Measurements from ENCODE around the gene PHF12. TPM values are rescaled to one million over a fixed set of nuclear protein-coding genes. Genes with fewer than 3 reads are reported as not detected.

The PHF12 gene
- total RNA-seq, 2 donors from 2014 or later: 33.1 to 42.3 TPM

GRCh38 chr17:28978356-28978964 is 27.1 kb upstream of the PHF12 start:
- DNase-seq (no peak), ATAC-seq (no peak)
- intact Hi-C loops (cut with DNase I, micrococcal nuclease): no loop called here

- no peak for ATAC-seq
- DNase-seq: no peak
- intact Hi-C loops (cut with DNase I, micrococcal nuclease): no loop called here
These were observed 26.5 kb upstream of the PHF12 start for GRCh38 chr17:28977659-28978355.

GRCh38 chr17:28975646-28976045 is 24.3 kb upstream of the PHF12 start:
- intact Hi-C loops (cut with DNase I, micrococcal nuclease): no loop called here
- no peak for DNase-seq
- no peak for ATAC-seq

- no peak for DNase-seq
- ATAC-seq: no peak
- intact Hi-C loops (cut with DNase I, micrococcal nuclease): no loop called here
These were observed 23.7 kb upstream of the PHF12 start for GRCh38 chr17:28975031-28975430.

DNA sequence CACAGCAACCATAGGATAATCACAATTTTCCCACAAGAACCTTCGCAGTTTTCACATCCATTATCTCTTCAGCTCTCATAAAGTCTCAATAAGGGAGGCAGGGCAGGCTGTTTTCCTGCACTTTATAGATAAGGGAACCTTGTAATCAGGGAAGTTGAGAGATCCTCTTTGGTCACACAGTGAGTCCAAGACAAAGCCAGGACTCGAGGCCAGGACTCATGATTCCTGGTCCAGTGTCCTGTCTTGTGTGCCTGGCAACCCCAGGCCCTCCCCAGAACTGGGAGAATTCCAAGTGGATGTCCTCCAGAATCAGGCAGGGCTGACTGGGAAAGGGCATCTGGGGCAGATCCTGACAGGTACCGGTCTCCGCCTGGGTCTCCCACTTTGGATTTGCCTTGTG is 23.1 kb upstream of the PHF12 start:
- no peak for ATAC-seq
- no peak for DNase-seq
- intact Hi-C loops (cut with DNase I, micrococcal nuclease): no loop called here

GRCh38 chr17:28973425-28973824 is 22.1 kb upstream of the PHF12 start:
- intact Hi-C loops (cut with DNase I, micrococcal nuclease): no loop called here
- ATAC-seq (no peak), DNase-seq (no peak)

DNA sequence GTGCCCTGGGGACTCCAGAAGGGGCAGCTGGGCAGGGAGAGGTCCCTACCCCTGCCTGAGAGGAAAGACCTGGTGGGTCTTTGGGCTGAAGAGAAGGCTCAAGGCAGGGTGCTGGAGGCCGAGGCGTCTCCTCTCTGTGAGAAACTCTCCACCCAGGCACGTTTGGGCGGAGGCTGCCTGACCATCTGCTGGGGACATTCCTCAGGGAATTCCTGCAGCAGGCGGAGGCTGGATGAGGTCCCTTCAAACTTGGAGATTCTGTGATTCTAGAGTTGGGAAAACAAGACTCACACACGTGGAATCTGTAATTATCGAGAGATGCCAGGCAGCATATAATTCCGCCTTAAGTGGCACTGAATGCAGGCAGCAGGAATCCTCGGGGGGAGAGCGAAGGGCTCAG is 21.1 kb upstream of the PHF12 start:
- ATAC-seq: no peak
- intact Hi-C loops (cut with DNase I, micrococcal nuclease): no loop called here

DNA sequence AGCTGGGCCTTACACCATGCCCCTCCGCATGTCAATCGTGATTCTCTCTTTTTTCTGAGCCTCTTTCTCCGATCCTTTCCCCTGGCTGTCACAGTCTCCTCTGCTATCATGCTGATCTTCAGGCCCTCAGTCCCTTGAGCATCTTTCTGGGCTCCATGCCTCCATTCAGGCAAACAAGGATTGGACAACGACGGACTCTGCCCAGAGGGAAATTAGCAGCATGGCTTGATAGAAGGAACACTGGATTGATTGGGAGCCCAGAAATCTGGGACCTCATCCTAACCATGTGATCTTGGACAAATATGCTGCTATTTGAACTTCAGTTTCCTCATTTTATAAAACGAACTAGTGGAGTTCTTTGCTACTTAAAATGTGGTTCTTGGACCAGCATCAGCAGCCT is 19.6 kb upstream of the PHF12 start:
- ATAC-seq (no peak), DNase-seq (no peak)
- intact Hi-C loops (cut with DNase I, micrococcal nuclease): no loop called here

More for the DNA sequence above, 21.1 kb upstream of the PHF12 start:
- no peak for DNase-seq

DNA sequence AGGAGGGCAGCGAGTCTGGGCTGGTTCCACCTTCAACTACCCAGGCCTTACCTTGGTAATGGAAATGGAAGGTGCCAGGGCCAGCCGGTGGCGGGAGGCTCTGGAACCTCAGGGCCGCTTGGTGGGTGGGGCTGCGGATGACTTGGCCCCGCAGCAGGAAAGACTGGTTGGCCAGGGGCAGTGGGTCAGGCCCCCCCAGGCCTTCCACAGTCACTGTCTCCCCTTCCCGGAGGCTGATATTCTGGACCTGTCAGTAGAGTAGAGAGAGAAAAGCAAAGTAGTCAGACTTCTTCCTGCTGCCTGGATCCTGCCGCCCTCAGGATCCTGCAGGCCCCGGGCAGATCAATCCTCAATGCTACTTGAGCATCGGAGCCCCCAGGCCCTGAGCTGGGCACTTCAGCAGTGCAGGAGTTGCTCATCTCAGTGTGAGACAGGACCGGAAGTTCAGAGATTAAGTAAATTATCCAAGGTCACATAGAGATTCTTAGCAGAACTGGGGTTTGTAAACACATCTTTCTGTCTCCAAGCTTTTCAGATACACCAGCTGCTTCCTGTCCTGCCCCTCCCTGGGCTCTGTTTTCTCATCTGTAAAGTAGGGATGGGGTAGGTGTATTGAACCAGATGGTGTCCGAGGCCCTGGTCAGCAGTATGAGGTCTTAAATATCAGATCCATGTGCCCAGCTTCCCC is 18.5 kb upstream of the PHF12 start:
- intact Hi-C loops (cut with DNase I, micrococcal nuclease): loop anchor here in 1 of 2 donors (5.0 kb wide), 1 partner anchor 142 kb away; no protein-coding TSS in a partner anchor
- DNase-seq (no peak), ATAC-seq (no peak)

DNA sequence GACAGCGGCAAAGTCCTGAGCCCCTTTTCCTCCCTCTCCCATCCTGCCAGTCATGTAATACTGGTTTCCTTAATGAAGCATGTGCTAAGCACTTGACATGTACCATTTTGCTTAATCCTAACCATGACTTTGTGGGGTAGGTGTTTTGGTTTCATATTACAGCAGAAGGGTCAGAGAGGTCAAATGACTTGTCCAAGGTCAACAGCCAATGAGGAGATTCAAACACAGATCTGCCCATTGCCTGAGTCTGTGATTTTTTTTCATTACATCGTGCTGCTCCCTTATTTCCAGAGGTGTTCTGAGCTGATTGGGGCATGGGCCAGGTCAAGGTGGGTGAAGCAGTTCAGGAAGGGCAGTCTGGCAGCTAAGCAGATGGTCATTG is 17.6 kb upstream of the PHF12 start:
- ATAC-seq: no peak
- intact Hi-C loops (cut with DNase I, micrococcal nuclease): loop anchor here in 1 of 2 donors (5.0 kb wide), 1 partner anchor 143 kb away; no protein-coding TSS in a partner anchor
- DNase-seq: no peak

GRCh38 chr17:28968231-28968913 is 17.1 kb upstream of the PHF12 start:
- DNase-seq: no peak
- ATAC-seq: no peak
- intact Hi-C loops (cut with DNase I, micrococcal nuclease): loop anchor here in 1 of 2 donors (5.0 kb wide), 1 partner anchor 144 kb away; no protein-coding TSS in a partner anchor

- ATAC-seq: no peak
- intact Hi-C loops (cut with DNase I, micrococcal nuclease): loop anchor here in 1 of 2 donors (5.0 kb wide), 1 partner anchor 145 kb away; no protein-coding TSS in a partner anchor
- DNase-seq: no peak
These were observed 16.2 kb upstream of the PHF12 start for GRCh38 chr17:28967221-28968135.

- intact Hi-C loops (cut with DNase I, micrococcal nuclease): loop anchor here in 1 of 2 donors (5.0 kb wide), 1 partner anchor 148 kb away; no protein-coding TSS in a partner anchor
- ATAC-seq (no peak), DNase-seq (no peak)
These were observed 12.5 kb upstream of the PHF12 start for GRCh38 chr17:28963841-28964240.

GRCh38 chr17:28963055-28963611 is 11.8 kb upstream of the PHF12 start:
- ATAC-seq (no peak), DNase-seq (no peak)
- intact Hi-C loops (cut with DNase I, micrococcal nuclease): loop anchor here in 1 of 2 donors (5.0 kb wide), 1 partner anchor 149 kb away; no protein-coding TSS in a partner anchor

GRCh38 chr17:28961391-28961790 is 10.1 kb upstream of the PHF12 start:
- ATAC-seq (no peak), DNase-seq (no peak)
- intact Hi-C loops (cut with DNase I, micrococcal nuclease): loop anchor here in 1 of 2 donors (5.0 kb wide), 1 partner anchor 151 kb away; no protein-coding TSS in a partner anchor

GRCh38 chr17:28960256-28961061 is 9.1 kb upstream of the PHF12 start:
- no peak for DNase-seq
- no peak for ATAC-seq
- intact Hi-C loops (cut with DNase I, micrococcal nuclease): loop anchor here in 1 of 2 donors (5.0 kb wide), 1 partner anchor 152 kb away; no protein-coding TSS in a partner anchor

DNA sequence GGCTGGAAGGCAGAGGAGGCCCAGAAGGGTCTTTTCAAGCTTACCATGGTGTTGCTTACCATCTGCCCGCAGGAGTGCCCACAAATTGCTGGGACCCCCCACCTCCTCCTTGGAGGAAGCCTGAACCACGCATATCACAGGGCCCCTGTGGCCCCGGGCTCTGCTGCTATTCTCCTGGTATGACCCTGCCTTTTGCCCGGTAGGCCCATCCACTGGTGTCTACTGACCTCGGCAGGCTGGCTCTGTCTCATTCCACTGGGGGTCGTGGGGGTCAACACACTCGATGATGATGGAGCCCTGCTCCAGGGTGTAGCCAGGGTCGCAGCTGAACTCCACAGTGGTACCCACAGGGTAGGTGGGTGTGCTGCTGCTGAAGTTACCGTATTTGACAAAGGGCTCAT is 8.2 kb upstream of the PHF12 start:
- ATAC-seq: no peak
- no peak for DNase-seq
- intact Hi-C loops (cut with DNase I, micrococcal nuclease): no loop called here
